WTC11 (cell line): ENCODE data around the gene NELFCD. TPM values are rescaled to one million over a fixed set of nuclear protein-coding genes. Genes with fewer than 3 reads are reported as not detected.

Experiments used
- ATAC-seq: fragments of 200-7000 bp; cut with Tn5 transposase; 2 replicates; pipeline ENCODE4 v1.10.0; 2021; ENCODE audit warnings: mild to moderate bottlenecking, moderate library complexity
- CTCF ChIA-PET: fragments of 300-600 bp; sonication (Branson Sonifier 250); formaldehyde crosslinking; loops from one replicate; lab custom pipeline; 2021; ENCODE audit warnings: antibody characterized with exemption; lab: Charles Lee
- POLR2A ChIA-PET: fragments of 350-600 bp; sonication (Branson Sonifier 250); formaldehyde crosslinking; loops from one replicate; lab custom pipeline; 2021; ENCODE audit warnings: antibody characterized with exemption; lab: Charles Lee
- DNase-seq: peaks from one replicate; pipeline ENCODE4 v3.0.0; 2021; ENCODE audit warnings: low spot score
- H3K27ac Mint-ChIP-seq: 2 replicates; pipeline ENCODE4 v1.8.0; 2021; ENCODE audit warnings: mixed read lengths
- H3K27me3 Mint-ChIP-seq: 2 replicates; pipeline ENCODE4 v1.8.0; 2021; ENCODE audit warnings: low read depth, mild to moderate bottlenecking, moderate library complexity, mixed read lengths
- H3K36me3 Mint-ChIP-seq: 2 replicates; pipeline ENCODE4 v1.8.0; 2021; ENCODE audit warnings: mixed read lengths
- H3K4me1 Mint-ChIP-seq: 2 replicates; pipeline ENCODE4 v1.8.0; 2022; ENCODE audit warnings: mixed read lengths
- H3K4me3 Mint-ChIP-seq: 2 replicates; pipeline ENCODE4 v1.8.0; 2021; ENCODE audit warnings: mild to moderate bottlenecking, moderate library complexity, mixed read lengths
- H3K9me3 Mint-ChIP-seq: 2 replicates; pipeline ENCODE4 v1.8.0; 2021; ENCODE audit warnings: mixed read lengths
- CREB1 ChIP-seq: sonication (generic); formaldehyde crosslinking; IDR thresholded peaks from 2 replicates; pipeline ENCODE4 v1.8.0; 2023; ENCODE audit warnings: mild to moderate bottlenecking, missing genetic modification reagents
- ELF4 ChIP-seq: sonication (generic); formaldehyde crosslinking; IDR thresholded peaks from 2 replicates; pipeline ENCODE4 v1.8.1; 2022; ENCODE audit warnings: low read depth, mild to moderate bottlenecking, moderate library complexity, missing genetic modification reagents
- EMX1 ChIP-seq: fragments of 250-450 bp; sonication (Bioruptor Pico); IDR thresholded peaks from 2 replicates; pipeline ENCODE4 v1.8.0; 2021; ENCODE audit warnings: mild to moderate bottlenecking
- FOXJ3 ChIP-seq: sonication (generic); formaldehyde crosslinking; IDR thresholded peaks from 2 replicates; pipeline ENCODE4 v1.9.0; 2021; ENCODE audit warnings: missing genetic modification reagents, mild to moderate bottlenecking, borderline replicate concordance
- GABPB1 ChIP-seq: sonication (generic); formaldehyde crosslinking; IDR thresholded peaks from 2 replicates; pipeline ENCODE4 v1.8.1; 2023; ENCODE audit warnings: mild to moderate bottlenecking, missing genetic modification reagents
- JUN ChIP-seq: sonication (generic); formaldehyde crosslinking; IDR thresholded peaks from 2 replicates; pipeline ENCODE4 v1.8.0; 2023; ENCODE audit warnings: mild to moderate bottlenecking, missing genetic modification reagents
- PRRX2 ChIP-seq: fragments of 250-450 bp; sonication (Bioruptor Pico); IDR thresholded peaks from 2 replicates; pipeline ENCODE4 v1.8.0; 2021; ENCODE audit warnings: mild to moderate bottlenecking
- SOX15 ChIP-seq: fragments of 250-450 bp; sonication (Bioruptor Pico); IDR thresholded peaks from 2 replicates; pipeline ENCODE4 v1.9.0; 2021; ENCODE audit warnings: mild to moderate bottlenecking
- SP1 ChIP-seq: sonication (generic); formaldehyde crosslinking; conservative IDR thresholded peaks from 2 replicates; pipeline ENCODE4 v1.8.1; 2022; ENCODE audit warnings: missing genetic modification reagents
- ZNF121 ChIP-seq: sonication (generic); formaldehyde crosslinking; IDR thresholded peaks from 2 replicates; pipeline ENCODE4 v1.8.0; 2023; ENCODE audit warnings: missing genetic modification reagents
- ZNF138 ChIP-seq: sonication (generic); formaldehyde crosslinking; conservative IDR thresholded peaks from 2 replicates; pipeline ENCODE4 v1.8.1; 2022; ENCODE audit warnings: mild to moderate bottlenecking, moderate library complexity, missing genetic modification reagents
- ZNF219 ChIP-seq: sonication (generic); formaldehyde crosslinking; IDR thresholded peaks from 2 replicates; pipeline ENCODE4 v1.8.0; 2023; ENCODE audit warnings: missing genetic modification reagents, mild to moderate bottlenecking, borderline replicate concordance
- ZNF317 ChIP-seq: sonication (generic); formaldehyde crosslinking; IDR thresholded peaks from 2 replicates; pipeline ENCODE4 v1.8.1; 2023; ENCODE audit warnings: low read depth, mild to moderate bottlenecking, moderate library complexity, missing genetic modification reagents, borderline replicate concordance
- total RNA-seq: library from RNA; stranded (reverse); gene quantifications from 3 replicates; pipeline ENCODE4 v1.2.3, GENCODE V29; 2021
- TF ChIP-seq, protein P1 (sequence below): sonication (generic); formaldehyde crosslinking; IDR thresholded peaks from 2 replicates; pipeline ENCODE4 v1.8.0; 2022; ENCODE audit warnings: missing genetic modification reagents
- TF ChIP-seq, protein P2 (sequence below): sonication (generic); formaldehyde crosslinking; IDR thresholded peaks from 2 replicates; pipeline ENCODE4 v1.8.0; 2022; ENCODE audit warnings: mild to moderate bottlenecking, missing genetic modification reagents
- TF ChIP-seq, protein P3 (sequence below): sonication (generic); formaldehyde crosslinking; IDR thresholded peaks from 2 replicates; pipeline ENCODE4 v1.8.1; 2023; ENCODE audit warnings: mild to moderate bottlenecking, missing genetic modification reagents, moderate library complexity
- TF ChIP-seq, protein P4 (sequence below): sonication (generic); formaldehyde crosslinking; IDR thresholded peaks from 2 replicates; pipeline ENCODE4 v1.8.1; 2022; ENCODE audit warnings: low read depth, mild to moderate bottlenecking, moderate library complexity, missing genetic modification reagents, borderline replicate concordance
- TF ChIP-seq, protein P5 (sequence below): sonication (generic); formaldehyde crosslinking; IDR thresholded peaks from 2 replicates; pipeline ENCODE4 v1.8.0; 2022; ENCODE audit warnings: mild to moderate bottlenecking, missing genetic modification reagents

Gene NELFCD
- total RNA-seq, 1 experiment from 2014 or later: 66.9 TPM

DNA sequence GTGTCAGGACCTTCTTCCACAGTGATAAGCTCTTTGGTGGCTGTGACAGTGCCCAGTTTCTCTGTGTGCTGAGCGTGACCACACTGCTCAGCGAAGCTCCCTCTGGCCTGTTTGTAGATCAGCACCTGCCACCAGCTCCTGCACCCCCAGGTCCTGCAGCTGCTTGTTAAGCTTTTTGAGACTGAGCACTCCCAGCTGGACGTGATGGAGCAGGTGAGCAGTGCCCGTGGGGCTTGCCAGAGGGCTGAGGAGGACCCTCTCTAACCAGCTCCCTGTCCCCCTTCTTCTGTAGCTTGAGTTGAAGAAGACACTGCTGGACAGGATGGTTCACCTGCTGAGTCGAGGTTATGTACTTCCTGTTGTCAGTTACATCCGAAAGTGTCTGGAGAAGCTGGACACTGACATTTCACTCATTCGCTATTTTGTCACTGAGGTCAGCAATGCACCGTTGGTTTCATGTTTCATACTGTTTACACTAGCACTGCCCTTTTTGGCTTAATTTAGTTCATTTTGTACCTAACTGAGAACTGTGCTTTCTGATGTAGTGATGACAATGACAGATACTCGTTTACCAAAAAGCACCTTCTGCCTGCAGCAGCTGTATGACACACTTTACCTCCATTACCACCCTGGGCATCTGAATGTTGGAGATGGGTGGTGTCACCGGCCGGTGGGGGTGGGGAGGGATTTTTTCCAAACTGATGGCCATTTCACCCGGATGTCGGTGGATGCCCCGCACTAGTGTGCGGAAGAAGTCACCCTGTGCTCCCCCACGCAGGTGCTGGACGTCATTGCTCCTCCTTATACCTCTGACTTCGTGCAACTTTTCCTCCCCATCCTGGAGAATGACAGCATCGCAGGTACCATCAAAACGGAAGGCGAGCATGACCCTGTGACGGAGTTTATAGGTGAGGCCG is 12.5 kb downstream of the NELFCD start (continued):
- TF ChIP-seq ZNF138 (CRISPR knock-in tag) (no peak), ZNF317 (CRISPR knock-in tag) (no peak), CREB1 (no peak)

DNA sequence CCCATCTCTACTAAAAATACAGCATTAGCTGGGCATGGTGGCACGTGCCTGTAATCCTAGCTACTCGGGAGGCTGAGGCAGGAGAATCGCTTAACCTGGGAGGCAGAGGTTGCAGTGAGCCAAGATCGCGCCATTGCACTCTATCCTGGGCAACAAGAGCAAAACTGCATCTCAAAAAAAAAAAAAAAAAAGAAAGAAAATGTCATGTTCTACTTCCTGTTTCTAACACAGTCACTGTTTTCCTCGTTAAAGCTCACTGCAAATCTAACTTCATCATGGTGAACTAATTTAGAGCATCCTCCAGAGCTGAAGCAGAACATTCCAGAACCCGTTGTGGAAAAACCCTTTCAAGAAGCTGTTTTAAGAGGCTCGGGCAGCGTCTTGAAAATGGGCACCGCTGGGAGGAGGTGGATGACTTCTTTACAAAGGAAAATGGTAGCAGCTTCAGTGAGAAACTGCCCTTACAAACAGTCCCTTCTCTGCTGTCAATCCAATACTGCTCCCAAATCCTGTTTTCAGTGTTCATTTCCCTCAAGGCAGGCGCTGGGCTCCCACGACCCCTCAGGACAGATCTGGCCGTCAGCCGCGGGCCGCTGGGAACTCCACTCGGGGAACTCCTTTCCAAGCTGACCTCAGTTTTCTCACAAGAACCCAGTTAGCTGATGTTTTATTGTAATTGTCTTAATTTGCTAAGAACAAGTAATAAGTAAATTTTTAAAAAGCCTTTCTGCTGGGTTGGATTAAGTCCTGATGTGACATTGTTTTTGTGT is 13.5 kb downstream of the NELFCD start:
- Mint-ChIP-seq H3K9me3 (no peaks in the 10 kb centered on the region), H3K4me1 (no peaks in the 10 kb centered on the region), H3K4me3 (no peak overlapping the region), H3K36me3 (peaks cover 65% of the 10 kb centered on the region), H3K27me3 (no peaks in the 10 kb centered on the region), H3K27ac (no peak overlapping the region)
- ChIA-PET POLR2A (interaction anchor here (0.7 to 1.0 kb wide), 3 partner anchors 14 to 95 kb away, joined by 3 to 8 read pairs (median 4); no protein-coding TSS in a partner anchor), CTCF (no interaction called here)
- no peak for ATAC-seq
- no peak for DNase-seq
- TF ChIP-seq, protein P1, sequence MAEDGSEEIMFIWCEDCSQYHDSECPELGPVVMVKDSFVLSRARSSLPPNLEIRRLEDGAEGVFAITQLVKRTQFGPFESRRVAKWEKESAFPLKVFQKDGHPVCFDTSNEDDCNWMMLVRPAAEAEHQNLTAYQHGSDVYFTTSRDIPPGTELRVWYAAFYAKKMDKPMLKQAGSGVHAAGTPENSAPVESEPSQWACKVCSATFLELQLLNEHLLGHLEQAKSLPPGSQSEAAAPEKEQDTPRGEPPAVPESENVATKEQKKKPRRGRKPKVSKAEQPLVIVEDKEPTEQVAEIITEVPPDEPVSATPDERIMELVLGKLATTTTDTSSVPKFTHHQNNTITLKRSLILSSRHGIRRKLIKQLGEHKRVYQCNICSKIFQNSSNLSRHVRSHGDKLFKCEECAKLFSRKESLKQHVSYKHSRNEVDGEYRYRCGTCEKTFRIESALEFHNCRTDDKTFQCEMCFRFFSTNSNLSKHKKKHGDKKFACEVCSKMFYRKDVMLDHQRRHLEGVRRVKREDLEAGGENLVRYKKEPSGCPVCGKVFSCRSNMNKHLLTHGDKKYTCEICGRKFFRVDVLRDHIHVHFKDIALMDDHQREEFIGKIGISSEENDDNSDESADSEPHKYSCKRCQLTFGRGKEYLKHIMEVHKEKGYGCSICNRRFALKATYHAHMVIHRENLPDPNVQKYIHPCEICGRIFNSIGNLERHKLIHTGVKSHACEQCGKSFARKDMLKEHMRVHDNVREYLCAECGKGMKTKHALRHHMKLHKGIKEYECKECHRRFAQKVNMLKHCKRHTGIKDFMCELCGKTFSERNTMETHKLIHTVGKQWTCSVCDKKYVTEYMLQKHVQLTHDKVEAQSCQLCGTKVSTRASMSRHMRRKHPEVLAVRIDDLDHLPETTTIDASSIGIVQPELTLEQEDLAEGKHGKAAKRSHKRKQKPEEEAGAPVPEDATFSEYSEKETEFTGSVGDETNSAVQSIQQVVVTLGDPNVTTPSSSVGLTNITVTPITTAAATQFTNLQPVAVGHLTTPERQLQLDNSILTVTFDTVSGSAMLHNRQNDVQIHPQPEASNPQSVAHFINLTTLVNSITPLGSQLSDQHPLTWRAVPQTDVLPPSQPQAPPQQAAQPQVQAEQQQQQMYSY: no peak

DNA sequence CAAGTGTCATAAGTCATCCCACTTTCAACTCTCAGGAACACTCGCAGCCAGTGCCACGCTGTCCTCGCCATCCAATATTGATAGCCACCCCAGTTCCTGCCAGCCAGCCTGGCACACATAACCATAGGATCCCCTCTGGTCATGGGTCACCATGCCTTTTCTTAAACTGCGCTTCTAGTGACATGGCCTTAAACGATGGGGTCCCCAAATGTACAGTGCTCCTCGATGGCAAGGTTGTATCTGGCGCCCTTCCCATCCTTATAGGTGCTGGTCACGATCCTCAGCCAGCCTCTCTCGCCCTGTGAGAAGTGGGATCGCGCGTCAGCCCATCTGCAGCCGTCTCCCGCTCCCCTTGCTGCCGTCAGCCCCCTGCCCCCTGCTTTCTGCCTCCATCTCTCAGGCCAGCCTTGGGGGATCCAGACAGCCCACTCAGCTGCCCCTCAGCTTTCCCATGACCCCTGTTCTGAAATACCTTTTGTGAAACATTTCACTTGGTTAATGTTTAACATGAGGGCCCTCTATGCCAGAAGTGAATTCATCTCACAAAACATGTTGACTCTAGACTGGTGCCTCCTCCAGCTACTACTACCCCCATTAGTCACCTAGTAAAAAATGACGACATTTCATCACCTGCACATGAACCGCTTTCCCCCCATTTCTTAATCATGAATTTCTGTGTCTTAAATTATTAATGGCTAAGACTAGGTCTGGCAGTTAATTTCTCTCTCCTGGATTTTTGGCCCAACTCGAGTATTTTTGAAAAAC is 14.6 kb downstream of the NELFCD start:
- no peak for DNase-seq
- Mint-ChIP-seq H3K9me3 (no peaks in the 10 kb centered on the region), H3K4me1 (no peaks in the 10 kb centered on the region)
- POLR2A ChIA-PET: interaction anchor here (1.0 kb wide), 1 partner anchor 13 kb away, joined by 8 read pairs; no protein-coding TSS in a partner anchor
- TF ChIP-seq ZNF121 (no peak), EMX1 (CRISPR knock-in tag) (no peak), GABPB1 (CRISPR knock-in tag) (peak; percentile 86)
- TF ChIP-seq, all 79 proteins: peak for 1
- no peak for ATAC-seq
- CTCF ChIA-PET: no interaction called here
- Mint-ChIP-seq H3K27me3 (no peaks in the 10 kb centered on the region), H3K36me3 (peaks cover 58% of the 10 kb centered on the region), H3K27ac (no peak overlapping the region), H3K4me3 (no peak overlapping the region)

DNA sequence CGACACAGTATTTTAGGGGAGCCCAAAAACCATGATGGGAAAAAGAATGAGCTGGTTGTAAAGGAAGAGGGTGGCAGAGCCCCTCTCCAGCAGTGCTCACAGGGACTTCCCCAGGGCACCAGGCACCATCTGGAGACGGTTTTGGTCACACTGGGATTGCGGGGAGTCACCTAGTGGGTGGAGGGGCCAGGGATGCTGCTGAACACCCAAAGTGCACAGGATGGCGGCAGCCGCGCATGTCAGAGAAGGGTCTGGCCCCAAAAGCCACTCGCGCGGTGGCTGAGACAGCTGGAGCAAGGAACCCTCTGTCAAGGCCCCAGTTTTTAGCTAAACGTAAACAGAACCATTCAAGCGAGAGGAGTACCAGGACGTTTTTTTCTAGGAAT is 15.2 kb downstream of the NELFCD start:
- no peak for TF ChIP-seq SOX15 (CRISPR knock-in tag)
- no peak for TF ChIP-seq FOXJ3 (CRISPR knock-in tag)
- no peak for TF ChIP-seq EMX1 (CRISPR knock-in tag)
- TF ChIP-seq ELF4 (CRISPR knock-in tag): no peak
- TF ChIP-seq SP1 (CRISPR knock-in tag): no peak
- no peak for TF ChIP-seq JUN
- TF ChIP-seq, protein P2, sequence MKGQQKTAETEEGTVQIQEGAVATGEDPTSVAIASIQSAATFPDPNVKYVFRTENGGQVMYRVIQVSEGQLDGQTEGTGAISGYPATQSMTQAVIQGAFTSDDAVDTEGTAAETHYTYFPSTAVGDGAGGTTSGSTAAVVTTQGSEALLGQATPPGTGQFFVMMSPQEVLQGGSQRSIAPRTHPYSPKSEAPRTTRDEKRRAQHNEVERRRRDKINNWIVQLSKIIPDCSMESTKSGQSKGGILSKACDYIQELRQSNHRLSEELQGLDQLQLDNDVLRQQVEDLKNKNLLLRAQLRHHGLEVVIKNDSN: no peak
- TF ChIP-seq, protein P3, sequence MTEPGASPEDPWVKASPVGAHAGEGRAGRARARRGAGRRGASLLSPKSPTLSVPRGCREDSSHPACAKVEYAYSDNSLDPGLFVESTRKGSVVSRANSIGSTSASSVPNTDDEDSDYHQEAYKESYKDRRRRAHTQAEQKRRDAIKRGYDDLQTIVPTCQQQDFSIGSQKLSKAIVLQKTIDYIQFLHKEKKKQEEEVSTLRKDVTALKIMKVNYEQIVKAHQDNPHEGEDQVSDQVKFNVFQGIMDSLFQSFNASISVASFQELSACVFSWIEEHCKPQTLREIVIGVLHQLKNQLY (CRISPR knock-in tag): no peak
- TF ChIP-seq PRRX2 (CRISPR knock-in tag): no peak
- no peak for TF ChIP-seq ZNF219 (CRISPR knock-in tag)
- TF ChIP-seq, protein P4, sequence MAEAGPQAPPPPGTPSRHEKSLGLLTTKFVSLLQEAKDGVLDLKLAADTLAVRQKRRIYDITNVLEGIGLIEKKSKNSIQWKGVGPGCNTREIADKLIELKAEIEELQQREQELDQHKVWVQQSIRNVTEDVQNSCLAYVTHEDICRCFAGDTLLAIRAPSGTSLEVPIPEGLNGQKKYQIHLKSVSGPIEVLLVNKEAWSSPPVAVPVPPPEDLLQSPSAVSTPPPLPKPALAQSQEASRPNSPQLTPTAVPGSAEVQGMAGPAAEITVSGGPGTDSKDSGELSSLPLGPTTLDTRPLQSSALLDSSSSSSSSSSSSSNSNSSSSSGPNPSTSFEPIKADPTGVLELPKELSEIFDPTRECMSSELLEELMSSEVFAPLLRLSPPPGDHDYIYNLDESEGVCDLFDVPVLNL: no peak
- TF ChIP-seq, protein P5, sequence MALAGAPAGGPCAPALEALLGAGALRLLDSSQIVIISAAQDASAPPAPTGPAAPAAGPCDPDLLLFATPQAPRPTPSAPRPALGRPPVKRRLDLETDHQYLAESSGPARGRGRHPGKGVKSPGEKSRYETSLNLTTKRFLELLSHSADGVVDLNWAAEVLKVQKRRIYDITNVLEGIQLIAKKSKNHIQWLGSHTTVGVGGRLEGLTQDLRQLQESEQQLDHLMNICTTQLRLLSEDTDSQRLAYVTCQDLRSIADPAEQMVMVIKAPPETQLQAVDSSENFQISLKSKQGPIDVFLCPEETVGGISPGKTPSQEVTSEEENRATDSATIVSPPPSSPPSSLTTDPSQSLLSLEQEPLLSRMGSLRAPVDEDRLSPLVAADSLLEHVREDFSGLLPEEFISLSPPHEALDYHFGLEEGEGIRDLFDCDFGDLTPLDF (CRISPR knock-in tag): no peak
- TF ChIP-seq, all 79 proteins: peak for 0
- Mint-ChIP-seq H3K27ac (no peak overlapping the region), H3K36me3 (peaks cover 53% of the 10 kb centered on the region), H3K27me3 (no peaks in the 10 kb centered on the region), H3K9me3 (no peaks in the 10 kb centered on the region), H3K4me1 (no peaks in the 10 kb centered on the region), H3K4me3 (no peak overlapping the region)
- DNase-seq: no peak
- ATAC-seq: no peak
- ChIA-PET POLR2A (no interaction called here), CTCF (no interaction called here)
